HG02610 (cell line): ENCODE results near the gene PDE4A.
"Not testable (repeated sequence)": the region's sequence is repeated elsewhere in the genome, so short reads cannot be mapped to it uniquely, and the experiment has no call there.

Source experiments
- ATAC-seq: cut with Tn5 transposase; IDR thresholded peaks from one replicate; pipeline ENCODE4 v1.9.1; 2021; ENCODE audit warnings: mild to moderate bottlenecking, moderate library complexity; ENCODE audit not compliant: unreplicated experiment

Gene PDE4A

GRCh38 chr19:10424011-10424637 lies 3.8 kb downstream of the PDE4A start:
- ATAC-seq: no peak

GRCh38 chr19:10427169-10427568 lies 6.8 kb downstream of the PDE4A start:
- no peak for ATAC-seq

GRCh38 chr19:10428996-10429381 lies 8.7 kb downstream of the PDE4A start:
- ATAC-seq: no peak

- ATAC-seq: no peak
These were observed 10.3 kb downstream of the PDE4A start for GRCh38 chr19:10430505-10431253.

GRCh38 chr19:10431254-10431942 lies 11.1 kb downstream of the PDE4A start:
- ATAC-seq: no peak

- no peak for ATAC-seq
These were observed 11.8 kb downstream of the PDE4A start for GRCh38 chr19:10431943-10432735.

- no peak for ATAC-seq
These were observed 12.4 kb downstream of the PDE4A start for GRCh38 chr19:10432736-10433130.

GRCh38 chr19:10433131-10433536 lies 12.8 kb downstream of the PDE4A start:
- ATAC-seq: no peak

GRCh38 chr19:10439588-10439987 lies 19.2 kb downstream of the PDE4A start:
- no peak for ATAC-seq

GRCh38 chr19:10442698-10443097 lies 22.4 kb downstream of the PDE4A start:
- no peak for ATAC-seq

GRCh38 chr19:10449037-10449436 lies 28.7 kb downstream of the PDE4A start:
- no peak for ATAC-seq

- ATAC-seq: no peak
These were observed 30.0 kb downstream of the PDE4A start for GRCh38 chr19:10450191-10450852.

- ATAC-seq: no peak
These were observed 30.7 kb downstream of the PDE4A start for GRCh38 chr19:10450853-10451609.

GRCh38 chr19:10452726-10453618 lies 32.6 kb downstream of the PDE4A start:
- ATAC-seq: no peak

GRCh38 chr19:10453852-10454251 lies 33.5 kb downstream of the PDE4A start:
- no peak for ATAC-seq

GRCh38 chr19:10454267-10454666 lies 33.9 kb downstream of the PDE4A start:
- ATAC-seq: no peak

- not testable (repeated sequence) for ATAC-seq
These were observed 38.4 kb downstream of the PDE4A start for GRCh38 chr19:10458733-10459132.

- no peak for ATAC-seq
These were observed 40.3 kb downstream of the PDE4A start for GRCh38 chr19:10460714-10461046.
